ENCODE results near the gene KRT222.

The KRT222 gene

GRCh38 chr17:40605306-40605705, 59.7 kb downstream of the KRT222 start:
- no peak for TF ChIP-seq CTCF (IDR thresholded peaks at IDR 0.05)

All from LNCAP (cell line).